Liver (tissue), 3 donors: Measurements from ENCODE around the gene BUB3.

ENCODE experiments used
- CTCF ChIP-seq: fragments of 150-350 bp; IDR thresholded peaks from 2 replicates; pipeline ENCODE4 v1.5.1; 2017; ENCODE audit warnings: improper control_type of control experiment, low read depth, low read length; ENCODE audit not compliant: missing input control
- GABPA ChIP-seq, 2 donors: IDR thresholded peaks in 1 of 2; conservative IDR thresholded peaks in 1 of 2; 2 replicates each; pipeline ENCODE4 v1.6.1; 2016; ENCODE audit warnings: antibody characterized with exemption in 2 of 2, mild to moderate bottlenecking in 1 of 2, moderate library complexity in 1 of 2
- MAX ChIP-seq: IDR thresholded peaks from 2 replicates; pipeline ENCODE4 v1.6.1; 2016; ENCODE audit warnings: antibody characterized with exemption
- RAD21 ChIP-seq, 2 donors: IDR thresholded peaks; 2 replicates each; pipeline ENCODE4 v1.6.1; 2016; ENCODE audit warnings: antibody characterized with exemption in 2 of 2, mild to moderate bottlenecking in 2 of 2
- REST ChIP-seq: IDR thresholded peaks from 2 replicates; pipeline ENCODE4 v1.6.1; 2016; ENCODE audit warnings: antibody characterized with exemption, mild to moderate bottlenecking
- RXRA ChIP-seq, 2 donors: IDR thresholded peaks; 2 replicates each; pipeline ENCODE4 v1.6.1; 2017 to 2018; ENCODE audit warnings: antibody characterized with exemption in 2 of 2, mild to moderate bottlenecking in 1 of 2
- SP1 ChIP-seq: IDR thresholded peaks from 2 replicates; pipeline ENCODE4 v1.6.1; 2018; ENCODE audit warnings: antibody characterized with exemption, mild to moderate bottlenecking
- TAF1 ChIP-seq: conservative IDR thresholded peaks from 2 replicates; pipeline ENCODE4 v1.6.1; 2016; ENCODE audit warnings: antibody characterized with exemption, mild to moderate bottlenecking
- YY1 ChIP-seq: IDR thresholded peaks from 2 replicates; pipeline ENCODE4 v1.6.1; 2016; ENCODE audit warnings: antibody characterized with exemption, mild to moderate bottlenecking
- donor health status: healthy.
- donor health status: healthy.

- TF ChIP-seq TAF1 (no peak), CTCF (no peak), MAX (no peak), RAD21 (IDR thresholded peaks at IDR 0.05) (peak; percentile 53 to 58), SP1 (peak; percentile 56), RXRA (IDR thresholded peaks at IDR 0.05) (peak; percentile 19 to 62), YY1 (peak; percentile 85), GABPA (IDR thresholded peaks at IDR 0.05 in 1 of 2, conservative IDR thresholded peaks at IDR 0.05 in 1 of 2) (peak in 1 of 2 donors; percentile 34), REST (peak; percentile 17)
Measured at GRCh38 chr10:123170961-123171360, 16.8 kb downstream of the BUB3 start.
